Uterus (tissue), 2 donors: ENCODE measurements around the gene LNX2.

Experiments
- CTCF ChIP-seq, 4 experiments: fragments of 200-600 bp in 2 of 4; fragments of 450-650 bp in 2 of 4; sonication (generic) in 2 of 4; IDR thresholded peaks; one replicate each; pipeline ENCODE4 v1.5.1; 2016 to 2019; ENCODE audit warnings: antibody characterized with exemption in 4 of 4, mild to moderate bottlenecking in 2 of 4, moderate library complexity in 1 of 4
- POLR2A ChIP-seq, 2 donors: fragments of 450-650 bp; IDR thresholded peaks; one replicate each; pipeline ENCODE4 v1.6.1; 2016; ENCODE audit warnings: antibody characterized with exemption in 2 of 2, mild to moderate bottlenecking in 1 of 2, moderate library complexity in 1 of 2

- TF ChIP-seq POLR2A (IDR thresholded peaks at IDR 0.05) (no peak), CTCF (IDR thresholded peaks at IDR 0.05) (no peak)
Observed at GRCh38 chr13:27613628-27614027, 6.7 kb downstream of the LNX2 start.
